Gastroesophageal sphincter (tissue), 3 donors: ENCODE results near the gene CDK5R1.

ENCODE experiments used
- CTCF ChIP-seq, 4 experiments: fragments of 200-600 bp in 2 of 4; fragments of 450-650 bp in 2 of 4; sonication (generic) in 1 of 4; IDR thresholded peaks; one replicate each; pipeline ENCODE4 v1.5.1; 2017 to 2019; ENCODE audit warnings: antibody characterized with exemption in 4 of 4, mild to moderate bottlenecking in 2 of 4, moderate library complexity in 2 of 4
- EP300 ChIP-seq: sonication (generic); formaldehyde crosslinking; IDR thresholded peaks from one replicate; pipeline ENCODE4 v1.6.1; 2017; ENCODE audit warnings: antibody characterized with exemption, mild to moderate bottlenecking
- POLR2A ChIP-seq, 2 donors: fragments of 450-650 bp; IDR thresholded peaks; one replicate each; pipeline ENCODE4 v1.6.1; 2017; ENCODE audit warnings: antibody characterized with exemption in 2 of 2, mild to moderate bottlenecking in 2 of 2, moderate library complexity in 1 of 2
- POLR2AphosphoS5 ChIP-seq: sonication (generic); formaldehyde crosslinking; IDR thresholded peaks from one replicate; pipeline ENCODE4 v1.6.1; 2017; ENCODE audit warnings: antibody characterized with exemption

GRCh38 chr17:32519228-32520103, 32.7 kb downstream of the CDK5R1 start:
- TF ChIP-seq POLR2A (IDR thresholded peaks at IDR 0.05) = no peak
- TF ChIP-seq EP300 = no peak
- no peak for TF ChIP-seq CTCF (IDR thresholded peaks at IDR 0.05)
- no peak for TF ChIP-seq POLR2AphosphoS5
